Daoy (cell line): ENCODE measurements around the gene EEA1. TPM values are rescaled to one million over a fixed set of nuclear protein-coding genes. Genes with fewer than 3 reads are reported as not detected.
A peak's percentile ranks its signal among the peaks of the same experiment; 100 is the strongest.

ENCODE experiments used
- DNase-seq: peaks from one replicate; pipeline ENCODE4 v3.0.0-alpha.2; 2015; ENCODE audit warnings: low read depth
- total RNA-seq: library from RNA; depleted of rRNA; stranded (reverse); fragments of >200 nt; shearing (Covaris generic); gene quantifications from 2 replicates; pipeline ENCODE4 v1.2.3, GENCODE V29; 2014

Gene EEA1
- total RNA-seq, 1 experiment from 2014 or later = 10.6 TPM

DNA sequence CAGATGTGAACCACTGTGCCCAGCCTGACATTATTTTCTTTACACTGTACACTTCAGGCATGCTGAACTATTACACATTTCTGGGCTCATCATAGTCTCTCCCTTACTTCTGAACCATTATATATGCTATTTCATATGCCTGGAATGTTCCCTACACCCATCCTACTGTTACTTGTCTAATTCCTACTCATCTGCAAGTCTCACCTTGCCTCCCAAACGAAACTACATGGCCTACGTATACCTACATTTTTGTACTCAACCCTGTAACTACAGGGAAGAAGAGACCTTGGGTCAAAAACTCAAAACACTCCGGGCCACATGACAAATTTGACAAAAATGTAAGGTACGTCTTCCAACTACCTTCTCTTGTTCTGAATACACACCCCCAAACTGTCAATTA, 9.5 kb upstream of the EEA1 start:
- DNase-seq = no peak

DNA sequence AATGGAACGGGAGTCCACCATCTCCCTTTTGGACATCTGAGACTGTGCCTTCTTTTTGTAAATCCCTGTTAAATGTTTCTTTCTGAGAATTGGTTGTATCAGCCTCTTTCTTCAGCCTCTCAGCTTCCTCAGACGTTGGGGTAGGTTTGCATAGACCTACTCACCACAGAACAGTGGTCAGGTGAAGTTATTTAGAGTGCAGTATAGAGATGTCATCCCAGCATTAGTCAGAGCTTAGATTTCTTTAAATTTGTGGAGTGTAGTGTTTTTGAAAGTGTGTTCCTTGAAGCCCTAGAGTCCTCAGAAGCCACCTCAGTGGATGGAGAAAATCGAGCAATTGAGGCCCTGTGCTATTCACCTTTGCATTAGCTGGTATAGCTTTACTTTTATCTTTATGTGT, 8.9 kb upstream of the EEA1 start:
- no peak for DNase-seq

DNA sequence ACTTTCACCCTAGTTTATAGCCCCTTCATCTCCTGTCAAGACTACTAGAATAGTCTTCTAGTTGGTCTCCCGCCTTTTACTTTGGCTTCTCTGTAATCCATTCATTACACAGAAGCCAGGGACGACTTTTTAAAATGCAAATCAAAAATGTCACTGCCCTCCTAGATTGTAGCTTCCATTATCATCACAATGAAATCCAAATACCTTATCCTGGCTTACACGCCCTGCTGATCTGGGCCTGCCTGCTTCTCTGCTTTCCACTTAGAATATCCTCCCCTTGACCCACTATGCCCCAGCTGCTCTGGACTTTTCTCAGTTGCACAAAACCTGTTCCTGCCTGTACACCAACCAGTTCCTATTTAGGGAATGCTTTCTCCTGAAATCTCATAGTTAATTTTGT, 4.5 kb upstream of the EEA1 start:
- no peak for DNase-seq

DNA sequence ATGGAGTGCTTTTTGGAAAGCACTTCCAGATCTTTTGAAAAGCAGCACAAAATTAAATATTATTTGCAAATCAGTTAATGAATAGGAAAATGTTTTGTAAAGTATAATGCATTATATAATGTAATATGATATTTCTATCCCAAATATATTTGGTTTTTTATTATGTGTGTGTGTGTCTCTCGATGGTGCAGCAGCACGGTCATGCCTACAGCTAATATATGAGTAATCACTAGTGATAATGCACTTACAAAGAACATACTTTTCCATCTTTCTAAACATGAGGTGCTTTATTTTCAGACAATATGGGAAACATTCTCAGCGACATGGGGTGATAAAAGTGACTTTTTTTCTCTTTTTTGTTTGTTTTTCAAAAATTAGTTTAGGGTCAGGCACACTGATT, 1.3 kb upstream of the EEA1 start:
- DNase-seq = no peak

DNA sequence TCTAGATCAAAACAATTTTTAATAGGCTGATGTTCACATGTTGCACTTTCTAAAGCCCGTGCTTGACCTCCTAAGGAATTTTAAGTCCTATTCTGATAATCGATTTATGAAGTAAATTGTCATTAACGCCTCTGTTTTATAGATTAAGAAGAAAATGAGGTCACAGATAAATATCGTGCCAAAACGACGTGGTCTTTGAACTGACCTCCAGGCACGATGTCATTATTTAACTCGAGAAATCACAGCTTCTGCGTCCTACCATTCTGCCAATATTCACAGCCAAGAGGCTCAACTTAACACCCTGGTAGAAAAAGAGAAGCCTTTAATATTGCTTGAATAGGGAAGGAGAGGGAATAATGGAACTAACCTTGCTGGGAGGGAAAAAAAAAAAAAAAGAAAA, 888 bp upstream of the EEA1 start:
- no peak for DNase-seq

DNA sequence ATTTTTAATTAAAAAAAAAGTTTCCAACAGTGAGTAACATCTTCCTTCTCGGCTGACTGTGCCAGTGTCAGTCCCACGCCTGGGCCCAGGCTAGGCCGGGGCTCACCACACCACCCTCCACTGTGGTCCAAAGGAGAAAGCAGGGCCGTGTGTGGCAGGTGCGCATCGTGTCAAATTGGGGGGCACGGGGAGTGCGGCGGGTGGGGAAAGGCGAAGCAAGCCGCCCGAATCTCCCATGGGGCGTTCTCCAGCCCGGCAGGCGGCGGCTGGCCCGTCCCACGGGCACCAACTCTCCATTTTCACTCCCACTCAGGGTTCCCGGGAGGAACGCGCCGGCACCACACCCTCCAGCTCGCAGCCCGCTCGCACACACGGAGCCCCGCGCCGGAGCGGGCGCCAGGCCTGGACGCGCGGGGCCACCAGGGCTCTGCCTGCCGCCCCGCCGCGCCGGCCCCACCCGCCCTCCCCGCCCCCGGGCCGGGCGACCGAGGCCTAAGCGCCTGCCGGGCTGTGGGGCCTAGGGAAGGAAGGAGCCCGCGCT, 604 bp downstream of the EEA1 start:
- DNase-seq = peak; percentile 45

DNA sequence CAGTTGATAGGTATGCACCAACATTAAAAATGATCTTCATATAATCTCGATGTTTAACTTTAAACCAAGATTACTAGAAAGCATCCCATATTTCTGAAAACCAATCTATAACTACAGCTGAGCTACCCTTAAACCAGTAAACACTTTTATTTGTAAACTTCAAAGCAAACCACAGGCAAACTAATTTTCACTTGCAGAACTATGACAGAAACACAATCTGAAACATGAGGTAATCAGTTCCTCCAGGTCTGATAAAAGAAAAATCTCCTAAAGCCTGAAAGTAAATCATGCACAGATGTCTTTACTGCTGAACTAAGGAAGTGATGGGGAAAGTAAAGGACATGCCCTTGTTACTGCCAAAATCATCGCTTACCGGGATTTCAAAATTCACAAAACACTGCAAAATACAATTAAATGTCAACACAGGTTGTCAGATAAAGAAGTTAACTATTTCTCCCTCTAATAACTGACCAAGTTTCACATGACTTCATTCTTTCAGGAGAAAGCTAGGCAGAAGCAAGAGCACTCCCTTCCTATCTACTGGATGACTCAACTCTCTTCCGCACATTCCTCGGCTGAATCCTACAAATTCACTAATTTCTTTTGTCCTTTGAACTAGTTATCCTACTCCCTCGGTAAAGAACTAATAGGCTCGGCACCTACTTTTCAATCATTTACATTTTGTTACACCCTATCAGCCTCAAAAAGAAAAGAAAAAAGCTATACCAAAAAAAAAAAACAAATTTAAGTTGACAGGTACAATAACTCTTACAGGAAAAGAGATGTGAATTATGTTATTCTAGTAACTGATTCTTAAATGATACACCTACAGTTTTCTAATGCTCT, 1.4 kb downstream of the EEA1 start:
- DNase-seq = peak; percentile 61

DNA sequence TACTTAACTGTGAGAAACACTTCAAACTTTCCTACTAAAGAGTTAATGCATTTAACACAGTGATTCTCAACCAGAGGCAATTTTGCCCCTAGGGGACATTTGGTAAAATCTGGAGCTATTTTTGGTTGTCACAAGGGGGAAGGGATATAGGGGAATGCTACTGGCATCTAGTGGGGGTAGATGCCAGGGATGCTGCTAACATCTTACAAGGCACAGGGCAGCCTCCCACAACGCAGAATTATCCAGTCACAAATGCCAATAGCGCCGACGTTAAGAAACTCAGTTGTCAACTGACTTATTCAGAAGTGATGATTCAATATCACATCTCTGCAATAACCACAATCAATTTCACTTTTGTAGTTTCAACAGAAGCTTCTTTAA, 2.0 kb downstream of the EEA1 start:
- peak; percentile 33 for DNase-seq

DNA sequence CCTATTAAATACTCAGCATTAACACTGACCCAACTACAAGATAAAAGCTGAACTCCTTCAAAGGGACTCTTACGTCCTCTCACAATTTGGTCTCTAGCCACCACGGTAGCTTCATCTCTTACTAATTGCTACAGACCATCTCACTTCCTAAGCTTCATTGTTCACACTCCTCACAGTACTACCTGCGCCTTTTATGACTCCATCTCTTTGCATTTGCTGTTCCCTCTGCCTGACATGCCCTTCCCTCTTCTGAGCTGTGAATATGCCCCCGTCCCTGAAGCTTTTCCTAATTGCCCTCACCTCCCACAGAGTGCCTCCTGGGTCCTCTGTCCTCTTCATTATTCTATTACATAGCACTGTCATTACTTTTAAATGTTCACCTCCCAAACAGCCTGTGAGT, 2.5 kb downstream of the EEA1 start:
- DNase-seq = no peak

DNA sequence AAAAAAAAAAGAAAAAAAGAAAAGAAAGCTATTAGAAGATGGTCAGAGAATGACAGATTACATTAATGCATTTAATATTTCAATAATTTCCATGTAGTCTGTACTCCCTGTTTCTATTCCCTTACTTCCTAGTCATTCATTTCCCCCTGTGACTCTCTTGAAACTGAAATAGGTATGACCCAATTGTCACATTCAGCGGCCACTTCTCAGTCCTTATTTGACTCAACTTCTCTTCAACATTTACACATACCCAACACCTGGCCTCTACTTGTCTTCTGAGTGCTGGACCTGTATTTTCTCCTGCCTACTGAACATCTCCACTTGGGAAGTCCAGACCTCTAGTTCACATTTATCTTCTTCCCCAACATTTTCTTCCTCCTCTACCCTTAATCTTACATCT, 7.2 kb downstream of the EEA1 start:
- DNase-seq = no peak

DNA sequence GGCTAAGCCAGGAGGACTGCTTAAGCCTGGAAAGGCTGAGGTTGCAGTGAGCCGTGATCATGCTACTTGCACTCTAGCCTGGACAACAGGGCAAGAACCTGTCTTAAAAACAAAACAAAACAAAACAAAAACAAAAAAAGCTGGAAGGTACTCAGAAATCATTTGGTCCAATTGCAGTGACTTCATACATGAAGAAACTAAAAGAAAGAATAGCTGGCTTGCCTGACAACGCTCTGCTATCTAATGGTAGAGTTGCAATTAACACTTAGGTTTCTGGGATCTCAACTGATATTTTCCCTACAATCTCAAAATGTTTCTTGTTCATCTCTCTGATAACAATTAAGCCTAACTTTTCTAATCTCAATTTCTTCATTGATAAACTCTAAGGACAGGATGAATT, 13.7 kb downstream of the EEA1 start:
- no peak for DNase-seq

DNA sequence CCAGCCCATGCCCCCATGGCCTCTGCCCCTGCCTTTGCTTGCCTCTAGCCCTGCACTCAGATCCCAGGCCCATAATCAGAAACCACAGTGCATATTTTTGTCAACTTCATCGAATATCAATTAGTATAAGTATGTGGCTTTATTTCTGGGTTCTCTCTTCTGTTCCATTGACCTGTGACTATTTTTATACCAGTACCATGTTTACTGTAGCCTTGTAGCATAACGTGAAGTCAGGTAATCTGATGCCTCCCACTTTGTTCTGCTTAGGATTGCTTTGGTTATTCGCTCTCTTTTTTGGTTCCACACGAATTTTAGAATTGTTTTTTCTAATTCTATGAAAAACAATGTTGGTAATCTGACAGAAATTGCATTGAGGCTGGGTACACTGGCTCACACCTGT, 14.9 kb downstream of the EEA1 start:
- no peak for DNase-seq

DNA sequence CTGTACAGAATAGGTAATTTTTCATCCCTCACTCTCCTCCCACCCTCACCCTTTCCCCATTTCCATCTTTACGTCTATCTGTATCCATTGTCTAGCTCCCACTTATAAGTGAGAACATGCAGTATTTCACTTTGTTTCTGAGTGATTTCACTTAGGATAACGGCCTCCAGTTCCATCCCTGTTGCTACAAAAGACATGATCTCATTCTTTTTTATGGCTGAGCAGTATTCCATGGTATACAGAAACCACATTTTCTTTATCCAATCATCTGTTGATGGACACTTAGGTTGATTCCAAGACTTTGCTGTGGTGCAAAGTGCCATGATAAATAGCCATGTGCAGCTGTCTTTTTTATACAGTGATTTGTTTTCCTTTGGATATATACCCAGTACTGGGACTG, 16.4 kb downstream of the EEA1 start:
- no peak for DNase-seq

DNA sequence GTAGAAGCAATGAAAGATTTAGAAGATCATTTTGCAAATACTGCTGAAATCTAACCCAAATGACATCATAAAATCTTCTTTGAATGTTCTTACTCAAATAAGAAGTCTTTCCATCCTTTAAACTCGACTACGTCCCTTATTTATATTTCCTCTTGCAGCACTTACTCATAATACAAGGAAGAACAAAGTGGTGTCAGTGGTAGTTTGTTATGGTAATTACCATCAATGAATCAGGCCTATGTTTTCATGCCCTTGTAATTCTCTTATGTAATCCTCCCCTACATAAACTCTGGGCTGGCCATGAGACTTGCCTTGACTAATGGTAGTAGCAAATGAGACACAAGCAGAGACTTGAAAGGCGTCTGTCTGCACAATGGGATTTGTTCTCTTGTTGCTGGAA, 17.0 kb downstream of the EEA1 start:
- peak; percentile 46 for DNase-seq

DNA sequence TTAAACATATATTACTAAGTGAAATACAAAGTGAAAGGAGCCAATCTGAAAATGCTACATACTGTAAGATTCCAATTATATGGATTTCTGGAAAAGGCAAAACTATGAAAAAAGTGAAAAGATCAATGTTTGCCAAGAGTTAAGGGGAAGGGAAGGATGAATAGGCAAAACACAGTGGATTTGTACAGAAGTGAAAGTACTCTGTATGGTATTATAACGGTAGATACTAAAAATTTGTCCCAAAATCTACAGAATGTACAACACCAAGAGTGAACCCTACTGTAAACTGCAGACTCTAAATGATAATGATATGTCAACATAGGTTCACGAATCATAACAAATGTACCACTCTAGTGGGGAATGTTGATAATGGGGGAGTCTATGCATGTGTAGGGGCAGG, 17.8 kb downstream of the EEA1 start:
- no peak for DNase-seq

DNA sequence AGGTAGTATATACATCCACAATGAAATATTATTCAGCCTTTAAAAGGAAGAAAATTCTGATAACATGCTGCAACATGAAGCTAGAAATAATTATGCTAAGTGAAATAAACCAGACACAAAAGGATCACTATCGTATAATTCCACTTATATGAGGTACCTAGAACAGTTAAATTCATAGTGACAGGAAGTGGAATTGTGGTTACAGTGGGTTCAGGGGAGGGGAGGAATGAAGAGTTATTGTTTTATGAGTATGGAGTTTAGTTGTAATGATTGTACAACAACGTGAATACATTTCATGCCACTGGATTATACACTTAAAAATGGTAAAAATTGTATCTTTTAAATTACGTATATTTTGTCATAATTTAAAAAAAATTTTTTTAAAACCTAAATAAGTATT, 21.0 kb downstream of the EEA1 start:
- DNase-seq = no peak

DNA sequence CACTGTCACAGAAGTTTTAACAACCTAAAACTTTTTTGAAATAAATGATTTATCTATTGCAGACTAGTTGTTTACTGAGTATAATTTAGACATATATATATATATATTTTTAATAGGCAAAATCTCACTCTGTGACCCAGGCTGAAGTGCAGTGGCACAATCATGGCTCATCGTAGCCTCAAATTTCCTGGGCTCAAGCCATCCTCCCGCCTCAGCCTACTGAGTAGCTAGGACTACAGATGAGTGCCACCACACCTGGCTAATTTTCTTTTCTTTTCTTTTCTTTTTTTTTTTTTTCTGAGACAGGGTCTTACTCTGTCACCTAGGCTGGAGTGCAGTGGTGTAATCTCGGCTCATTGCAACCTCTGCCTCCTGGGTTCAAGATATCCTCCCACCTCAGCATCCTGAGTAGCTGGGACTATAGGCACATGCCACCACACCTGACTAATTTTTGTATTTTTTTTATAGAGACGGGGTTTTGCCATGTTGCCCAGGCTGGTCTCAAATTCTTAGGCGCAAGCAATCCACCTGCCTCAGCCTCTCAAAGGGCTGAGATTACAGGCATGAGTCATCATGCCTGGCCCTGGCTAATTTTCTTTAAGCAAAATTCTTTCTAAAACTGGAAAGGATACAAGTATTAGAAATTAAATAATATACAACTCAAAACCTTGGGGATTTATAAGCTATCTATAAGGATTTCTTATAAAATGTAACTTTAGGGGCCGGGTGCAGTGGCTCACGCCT, 23.1 kb downstream of the EEA1 start:
- no peak for DNase-seq

DNA sequence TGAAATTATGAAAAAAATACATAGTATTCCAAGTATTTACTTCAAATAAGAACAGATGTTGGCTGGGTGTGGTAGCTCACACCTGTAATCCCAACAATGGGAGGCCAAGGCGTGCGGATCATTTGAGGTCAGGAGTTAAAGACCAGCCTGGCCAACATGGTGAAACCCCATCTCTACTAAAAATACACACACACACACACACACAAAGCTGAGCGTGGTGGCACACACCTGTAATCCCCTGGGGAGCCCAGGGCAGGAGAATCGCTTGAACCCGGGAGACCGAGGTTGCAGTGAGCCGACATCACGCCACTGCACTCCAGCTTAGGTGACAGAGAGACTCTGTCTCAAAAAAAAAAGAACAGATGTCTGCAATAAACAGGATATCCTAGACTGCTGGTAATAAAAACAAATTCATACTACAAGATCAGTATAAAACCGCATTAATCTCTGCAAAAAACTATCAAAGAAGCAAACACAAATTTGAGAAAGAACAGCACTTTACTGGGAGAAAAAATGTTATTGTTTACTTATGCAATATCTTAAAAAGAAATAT, 23.8 kb downstream of the EEA1 start:
- no peak for DNase-seq

DNA sequence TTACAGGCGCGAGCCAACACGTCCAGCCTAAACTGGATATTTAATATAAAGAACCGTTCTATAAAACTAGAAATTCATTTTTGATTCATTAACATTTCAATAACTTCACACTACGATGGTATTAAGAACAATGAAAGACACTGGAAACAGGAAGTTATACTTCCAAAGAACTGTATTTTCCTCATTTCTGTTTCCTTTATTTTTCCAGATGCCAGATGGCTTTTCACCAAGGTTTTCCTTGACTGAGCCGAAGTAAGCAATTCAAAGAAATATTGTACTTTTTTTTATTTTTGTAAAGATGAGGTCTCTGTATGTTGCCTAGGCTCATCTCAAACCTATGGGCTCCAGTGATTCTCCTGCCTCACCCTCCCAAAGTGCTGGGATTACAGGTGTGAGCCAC, 28.2 kb downstream of the EEA1 start:
- no peak for DNase-seq

DNA sequence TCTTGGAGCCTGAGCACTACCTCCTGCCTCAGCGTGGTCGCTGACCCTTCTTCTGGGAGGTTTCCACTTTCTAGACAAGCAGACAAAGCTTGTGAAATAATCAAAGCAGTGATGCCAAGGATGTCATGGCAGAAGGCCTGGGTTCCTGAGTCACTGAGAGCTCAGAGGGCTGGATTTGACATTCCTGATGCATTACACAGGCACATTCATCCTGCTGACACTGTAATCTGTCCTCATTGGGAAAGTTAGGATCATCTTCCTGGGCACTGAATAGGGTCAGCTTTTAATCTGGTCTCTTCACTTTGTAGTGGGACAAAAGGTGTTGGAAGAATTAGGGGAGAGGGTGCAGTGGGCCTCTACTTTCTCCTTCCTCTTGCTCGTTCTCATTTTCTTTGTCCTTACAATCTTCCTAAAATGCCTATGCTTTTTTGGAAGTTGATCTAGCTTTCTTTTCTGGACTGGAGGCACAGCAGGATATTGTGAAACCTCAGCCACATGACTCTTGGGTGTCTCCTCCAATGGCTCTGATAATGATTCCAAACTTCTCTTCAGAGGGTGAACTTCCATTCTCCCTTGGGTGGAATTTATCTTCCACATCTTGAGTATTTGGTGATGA, 29.6 kb downstream of the EEA1 start:
- peak; percentile 94 for DNase-seq

DNA sequence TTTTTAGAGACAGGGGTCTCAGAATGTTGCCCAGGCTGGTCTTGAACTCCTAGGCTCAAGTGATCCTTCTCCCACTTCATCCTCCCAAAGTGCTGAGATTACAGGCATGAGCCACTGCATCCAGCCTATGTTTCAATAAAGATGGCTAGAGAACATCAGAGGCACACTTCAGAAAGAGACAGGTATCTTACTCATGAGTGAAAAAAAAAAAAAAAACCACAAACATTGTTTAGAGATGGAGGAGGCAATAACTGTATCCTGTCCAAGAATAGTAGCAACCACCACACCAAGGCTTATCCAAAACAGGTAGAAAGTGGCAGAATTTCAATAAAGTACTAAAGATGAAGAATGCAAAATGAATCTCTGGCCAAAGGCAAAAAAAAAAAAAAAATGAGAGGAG, 30.3 kb downstream of the EEA1 start:
- peak; percentile 7 for DNase-seq

DNA sequence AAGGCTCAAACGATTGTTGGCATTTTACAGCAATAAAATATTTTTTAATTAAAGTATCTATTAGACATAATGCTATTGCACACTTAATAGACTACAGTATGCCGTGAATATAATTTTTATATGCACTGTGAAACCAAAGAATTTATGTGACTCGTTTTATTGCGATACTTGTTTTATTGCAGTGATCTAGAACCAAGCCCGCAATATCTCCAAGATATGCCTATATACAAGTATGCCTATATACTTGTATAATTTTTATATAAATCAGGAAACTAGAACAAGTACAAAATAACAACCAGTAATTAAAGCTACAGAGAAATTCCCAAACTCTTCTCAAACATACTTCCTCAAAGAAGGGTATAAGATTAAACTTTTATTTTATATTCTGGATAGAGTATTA, 31.3 kb downstream of the EEA1 start:
- no peak for DNase-seq
